Activated CD8-positive, alpha-beta T cell treated with anti-CD3 and anti-CD28 coated beads for 36 hours (primary cell): ENCODE data around the gene PNMA8C. TPM values are rescaled to one million over a fixed set of nuclear protein-coding genes. Genes with fewer than 3 reads are reported as not detected.

Experiments
- ATAC-seq: fragments of 200-7000 bp; cut with Tn5 transposase; one replicate; pipeline ENCODE4 v1.10.0; 2021; ENCODE audit warnings: mild to moderate bottlenecking, moderate library complexity
- CTCF ChIA-PET: fragments of 350-600 bp; sonication (Branson Sonifier 250); formaldehyde crosslinking; loops from one replicate; lab custom pipeline; 2021; ENCODE audit warnings: antibody characterized with exemption; lab: Charles Lee
- POLR2A ChIA-PET: fragments of 350-600 bp; sonication (Branson Sonifier 250); formaldehyde crosslinking; loops from one replicate; lab custom pipeline; 2021; ENCODE audit warnings: antibody characterized with exemption; lab: Charles Lee
- DNase-seq: peaks from one replicate; pipeline ENCODE4 v3.0.0-alpha.2; 2020
- H3K27ac Mint-ChIP-seq: one replicate; pipeline ENCODE4 v1.8.0; 2021; ENCODE audit warnings: mild to moderate bottlenecking, mixed read lengths
- H3K27me3 Mint-ChIP-seq: one replicate; pipeline ENCODE4 v1.8.0; 2021; ENCODE audit warnings: mixed read lengths
- H3K36me3 Mint-ChIP-seq: one replicate; pipeline ENCODE4 v1.8.0; 2021; ENCODE audit warnings: low read depth, mixed read lengths
- H3K4me1 Mint-ChIP-seq: one replicate; pipeline ENCODE4 v1.8.0; 2021; ENCODE audit warnings: low read depth, mixed read lengths
- H3K4me3 Mint-ChIP-seq: one replicate; pipeline ENCODE4 v1.8.0; 2021; ENCODE audit warnings: mild to moderate bottlenecking, moderate library complexity, mixed read lengths
- H3K9me3 Mint-ChIP-seq: one replicate; pipeline ENCODE4 v1.8.0; 2021; ENCODE audit warnings: mixed read lengths
- CTCF ChIP-seq: fragments of 200-600 bp; IDR thresholded peaks from one replicate; pipeline ENCODE4 v1.8.0; 2022; ENCODE audit warnings: antibody characterized with exemption, mild to moderate bottlenecking
- intact Hi-C: fragments of 100-400 bp; cut with micrococcal nuclease; formaldehyde crosslinking; loops from one replicate; pipeline ENCODE4 v1.10.0; 2022
- total RNA-seq, 2 experiments: library from RNA; stranded (reverse); gene quantifications; one replicate each; pipeline ENCODE4 v1.2.3, GENCODE V29; 2021

PNMA8C gene
- total RNA-seq, 2 experiments from 2014 or later: not detected

- H3K9me3 Mint-ChIP-seq: no peaks in the 10 kb centered on the region
- H3K4me3 Mint-ChIP-seq: no peak overlapping the region
- intact Hi-C loops: no loop called here
- ChIA-PET CTCF (interaction anchor here (0.6 to 3.9 kb wide), 11 partner anchors 8 to 134 kb away, joined by 3 to 40 read pairs (median 8); no protein-coding TSS in a partner anchor), POLR2A (interaction anchor here (1.2 kb wide), 1 partner anchor 127 kb away, joined by 3 read pairs; no protein-coding TSS in a partner anchor)
- DNase-seq (no peak), ATAC-seq (no peak)
- H3K36me3 Mint-ChIP-seq: peaks cover 16% of the 10 kb centered on the region
- H3K27ac Mint-ChIP-seq: no peak overlapping the region
- peaks cover 8% of the 10 kb centered on the region for H3K27me3 Mint-ChIP-seq
- no peak for TF ChIP-seq CTCF
- H3K4me1 Mint-ChIP-seq: peaks cover 8% of the 10 kb centered on the region
Observed at GRCh38 chr19:46394402-46394797, 34.3 kb downstream of the PNMA8C start.

DNA sequence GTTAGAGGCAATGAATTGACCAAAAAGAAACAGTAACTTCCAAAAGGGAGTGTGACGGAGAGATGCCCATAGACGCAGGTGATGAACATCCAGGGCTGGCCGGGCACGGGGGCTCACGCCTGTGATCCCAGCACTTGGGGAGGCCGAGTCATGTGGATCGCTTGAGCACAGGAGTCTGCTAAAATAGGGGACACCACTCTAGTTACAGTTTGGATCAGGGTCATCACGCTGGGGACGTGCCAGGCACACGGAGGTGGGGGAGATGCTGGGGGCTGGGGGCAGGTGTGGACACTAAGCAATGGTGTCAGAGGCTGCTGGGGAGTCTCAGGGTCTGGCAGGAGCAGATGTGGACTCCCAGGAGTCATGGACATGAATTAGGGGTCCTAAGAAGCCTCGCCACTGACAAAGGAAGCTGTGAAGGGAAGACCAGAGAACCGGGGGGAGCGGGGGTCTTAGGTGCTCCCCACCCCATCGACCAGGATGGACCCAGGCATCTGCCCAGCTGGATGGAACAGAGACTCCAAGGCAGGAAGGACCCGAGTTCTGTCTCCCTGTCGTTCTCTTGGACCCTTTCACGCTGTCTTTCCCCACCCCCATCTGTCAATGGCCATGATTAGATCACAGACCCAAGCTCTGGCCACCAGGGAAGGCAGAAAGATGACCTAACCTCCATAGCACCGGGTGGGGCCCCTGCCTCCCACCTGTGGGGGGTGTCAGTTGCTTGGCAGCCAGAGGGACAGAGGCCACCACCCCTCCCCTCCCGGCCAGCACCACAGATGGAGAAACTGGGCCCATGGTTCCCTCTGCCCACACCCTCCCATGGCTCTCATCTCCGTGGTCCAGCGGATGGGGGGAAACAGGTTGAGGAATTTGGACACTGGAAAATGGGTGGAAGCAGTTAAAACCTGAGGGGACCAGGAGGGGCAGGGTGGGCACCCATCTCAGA is 35.0 kb downstream of the PNMA8C start:
- no peak overlapping the region for H3K4me3 Mint-ChIP-seq
- ChIA-PET POLR2A (interaction anchor here (1.2 kb wide), 1 partner anchor 128 kb away, joined by 3 read pairs; no protein-coding TSS in a partner anchor), CTCF (interaction anchor here (1.4 to 3.9 kb wide), 7 partner anchors 7 to 122 kb away, joined by 3 to 40 read pairs (median 9); no protein-coding TSS in a partner anchor)
- H3K27me3 Mint-ChIP-seq: peaks cover 5% of the 10 kb centered on the region
- no peak overlapping the region for H3K27ac Mint-ChIP-seq
- H3K36me3 Mint-ChIP-seq: peaks cover 20% of the 10 kb centered on the region
- H3K4me1 Mint-ChIP-seq: peaks cover 8% of the 10 kb centered on the region
- no peak for DNase-seq
- no peak for TF ChIP-seq CTCF
- no peaks in the 10 kb centered on the region for H3K9me3 Mint-ChIP-seq
- no peak for ATAC-seq
- intact Hi-C loops: no loop called here

DNA sequence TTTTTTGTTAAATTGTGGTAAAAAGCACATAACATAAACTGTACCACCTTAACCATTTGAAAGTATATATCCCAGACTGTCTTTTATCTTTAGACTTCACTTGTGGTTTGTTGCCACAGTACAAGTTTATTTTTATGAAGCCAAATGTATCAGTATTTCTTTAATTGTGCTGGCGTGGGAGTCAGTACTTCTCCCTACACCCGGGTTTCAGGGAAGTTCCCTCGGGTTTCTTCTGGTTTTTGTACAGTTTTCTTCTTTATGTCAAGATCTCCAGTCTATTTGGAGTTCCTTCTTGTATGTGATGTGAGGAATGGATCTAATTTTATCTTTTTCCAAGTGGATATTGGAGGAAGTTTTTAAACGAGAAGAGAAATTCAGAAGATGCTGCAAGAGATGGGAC is 35.9 kb downstream of the PNMA8C start:
- ChIA-PET POLR2A (interaction anchor here (1.2 kb wide), 1 partner anchor 122 kb away, joined by 3 read pairs; no protein-coding TSS in a partner anchor), CTCF (interaction anchor here (1.1 kb wide), 1 partner anchor 94 kb away, joined by 3 read pairs; no protein-coding TSS in a partner anchor)
- no peaks in the 10 kb centered on the region for H3K9me3 Mint-ChIP-seq
- intact Hi-C loops: no loop called here
- peaks cover 27% of the 10 kb centered on the region for H3K36me3 Mint-ChIP-seq
- ATAC-seq (no peak), DNase-seq (no peak)
- H3K27ac Mint-ChIP-seq: no peak overlapping the region
- H3K4me1 Mint-ChIP-seq: peaks cover 8% of the 10 kb centered on the region
- no peak overlapping the region for H3K4me3 Mint-ChIP-seq
- no peak for TF ChIP-seq CTCF
- H3K27me3 Mint-ChIP-seq: peaks cover 4% of the 10 kb centered on the region

DNA sequence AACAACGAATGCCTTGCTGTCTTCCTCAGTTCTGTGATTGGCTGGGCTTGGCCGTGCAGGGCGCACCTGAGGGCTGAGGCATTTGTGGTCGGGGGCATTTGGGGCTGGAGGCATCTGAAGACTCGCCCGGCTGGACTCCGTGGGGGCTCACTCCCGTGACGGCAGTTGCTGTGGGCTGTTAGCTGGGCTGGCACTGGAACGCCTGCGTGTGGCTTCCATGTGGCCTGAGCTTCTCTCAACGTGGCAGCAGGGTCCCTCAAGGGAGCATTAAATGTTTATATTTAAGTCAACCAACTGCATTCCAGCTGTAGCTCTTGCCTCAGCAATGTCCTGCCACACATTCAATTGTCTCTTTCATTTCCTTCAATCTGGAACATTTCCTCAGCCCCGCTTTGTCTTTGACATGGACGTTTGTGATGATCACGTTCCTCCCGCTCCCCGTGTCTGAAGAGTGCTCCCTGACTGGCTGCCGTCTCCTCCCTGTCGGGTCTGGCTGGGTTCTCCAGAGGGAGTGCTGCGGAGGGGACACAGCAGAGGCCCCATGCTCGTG is 36.4 kb downstream of the PNMA8C start:
- TF ChIP-seq CTCF: no peak
- intact Hi-C loops: no loop called here
- H3K4me1 Mint-ChIP-seq: peaks cover 8% of the 10 kb centered on the region
- no peaks in the 10 kb centered on the region for H3K9me3 Mint-ChIP-seq
- ATAC-seq (no peak), DNase-seq (no peak)
- H3K27me3 Mint-ChIP-seq: no peaks in the 10 kb centered on the region
- POLR2A ChIA-PET: interaction anchor here (1.2 kb wide), 1 partner anchor 122 kb away, joined by 3 read pairs; no protein-coding TSS in a partner anchor
- peak overlapping the region; percentile 43 for H3K27ac Mint-ChIP-seq
- CTCF ChIA-PET: interaction anchor here (1.1 kb wide), 1 partner anchor 95 kb away, joined by 3 read pairs; no protein-coding TSS in a partner anchor
- H3K4me3 Mint-ChIP-seq: no peak overlapping the region
- peaks cover 32% of the 10 kb centered on the region for H3K36me3 Mint-ChIP-seq
